ENCODE data around the gene HIGD2A.
"Not testable (repeated sequence)": the region's sequence is repeated elsewhere in the genome, so short reads cannot be mapped to it uniquely, and the experiment has no call there.

Gene HIGD2A

DNA sequence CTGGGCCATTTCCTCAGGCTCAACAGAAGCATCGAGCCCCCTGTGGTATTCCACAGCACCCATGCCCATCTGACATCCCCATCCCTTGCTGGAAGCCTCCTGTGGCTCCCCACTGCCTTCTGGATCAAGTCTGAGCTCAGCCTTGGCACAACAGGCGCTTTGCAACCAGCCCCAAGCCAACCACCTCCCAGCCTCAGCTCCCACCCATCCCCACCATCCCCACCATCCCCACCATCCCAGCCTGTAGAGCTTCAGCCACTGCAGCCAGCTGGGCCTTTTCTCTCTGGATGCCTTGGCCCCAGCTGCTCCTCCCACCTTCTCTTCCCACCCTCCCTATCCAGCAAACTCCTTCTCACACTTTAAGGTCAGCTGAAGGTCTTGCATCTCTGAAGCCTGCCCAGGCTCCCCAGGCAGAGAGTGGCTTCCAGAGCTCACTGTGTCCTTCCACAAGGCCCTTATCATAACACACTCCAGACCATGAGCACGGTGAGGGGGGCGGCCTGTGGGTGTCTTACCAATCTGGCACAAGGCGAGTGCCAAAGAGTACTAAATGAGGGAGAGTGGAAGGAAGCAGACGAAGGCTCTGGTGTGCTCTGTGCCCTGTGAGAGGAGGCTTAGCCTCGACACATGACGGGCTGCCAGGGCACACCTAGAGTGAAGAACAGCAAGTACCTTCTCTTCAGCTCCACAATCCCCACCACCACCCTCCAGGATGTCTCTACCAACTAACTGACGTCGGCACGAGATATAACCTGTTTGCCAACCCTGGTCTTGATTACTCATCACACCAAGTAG is 6.5 kb downstream of the HIGD2A start:
- peak; percentile 21 for DNase-seq (ENCODE audit: low read depth)

DNA sequence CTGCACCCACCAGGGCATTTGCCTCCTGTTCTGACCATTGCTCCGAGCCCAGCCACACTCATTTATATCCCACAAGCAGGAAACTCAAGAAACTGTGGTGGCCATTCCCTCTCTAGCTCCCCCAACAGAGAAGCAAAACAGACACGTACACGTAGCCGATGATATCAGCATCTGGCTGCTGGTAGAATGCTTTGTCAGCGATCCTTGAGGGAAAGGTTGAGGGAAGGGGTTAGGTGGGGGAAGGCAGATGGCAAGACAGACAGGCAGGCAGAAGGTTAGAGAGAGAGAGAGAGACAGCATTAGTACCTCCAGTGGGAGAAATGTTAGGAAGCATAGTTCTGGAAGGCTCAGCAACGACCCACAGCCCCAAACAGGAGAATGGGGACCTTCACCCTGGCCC is 7.8 kb downstream of the HIGD2A start:
- DNase-seq (ENCODE audit: low read depth) = peak; percentile 69

DNA sequence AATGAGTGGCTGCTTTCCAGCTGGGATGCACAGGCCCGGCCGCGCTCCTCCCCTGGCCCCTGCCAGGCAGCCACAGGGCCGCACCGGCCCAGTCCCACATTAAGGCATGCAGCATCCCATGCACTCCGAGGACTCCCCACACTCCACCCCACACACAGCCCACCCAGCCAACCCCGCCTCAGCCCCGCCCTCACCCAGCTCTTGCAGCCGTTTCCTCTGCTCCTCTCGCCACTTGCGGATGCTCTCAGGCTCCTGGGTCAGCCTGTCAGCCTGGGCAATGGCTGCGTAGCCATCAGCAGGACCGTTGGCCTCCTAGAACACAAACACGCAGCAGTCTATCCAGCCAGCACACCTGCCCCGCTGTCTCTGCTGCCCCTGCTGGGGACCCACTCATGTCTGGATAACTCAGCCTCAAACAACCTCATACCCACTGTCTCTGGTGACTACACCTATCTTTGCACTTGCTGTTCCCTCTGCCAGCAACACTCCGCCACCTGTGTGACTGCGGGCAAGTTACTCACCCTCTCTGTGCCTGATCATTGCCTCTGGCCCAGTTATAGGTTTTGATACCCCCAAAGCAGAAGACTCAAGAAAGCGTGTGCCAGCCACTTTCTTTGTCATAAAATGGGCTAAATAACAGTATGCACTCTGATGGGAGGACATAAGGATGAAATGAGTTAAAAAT is 9.3 kb downstream of the HIGD2A start:
- no peak for DNase-seq (ENCODE audit: low read depth)

- DNase-seq (ENCODE audit: low read depth) = no peak
Observed at GRCh38 chr5:176400382-176401156, 12.0 kb downstream of the HIGD2A start.

DNA sequence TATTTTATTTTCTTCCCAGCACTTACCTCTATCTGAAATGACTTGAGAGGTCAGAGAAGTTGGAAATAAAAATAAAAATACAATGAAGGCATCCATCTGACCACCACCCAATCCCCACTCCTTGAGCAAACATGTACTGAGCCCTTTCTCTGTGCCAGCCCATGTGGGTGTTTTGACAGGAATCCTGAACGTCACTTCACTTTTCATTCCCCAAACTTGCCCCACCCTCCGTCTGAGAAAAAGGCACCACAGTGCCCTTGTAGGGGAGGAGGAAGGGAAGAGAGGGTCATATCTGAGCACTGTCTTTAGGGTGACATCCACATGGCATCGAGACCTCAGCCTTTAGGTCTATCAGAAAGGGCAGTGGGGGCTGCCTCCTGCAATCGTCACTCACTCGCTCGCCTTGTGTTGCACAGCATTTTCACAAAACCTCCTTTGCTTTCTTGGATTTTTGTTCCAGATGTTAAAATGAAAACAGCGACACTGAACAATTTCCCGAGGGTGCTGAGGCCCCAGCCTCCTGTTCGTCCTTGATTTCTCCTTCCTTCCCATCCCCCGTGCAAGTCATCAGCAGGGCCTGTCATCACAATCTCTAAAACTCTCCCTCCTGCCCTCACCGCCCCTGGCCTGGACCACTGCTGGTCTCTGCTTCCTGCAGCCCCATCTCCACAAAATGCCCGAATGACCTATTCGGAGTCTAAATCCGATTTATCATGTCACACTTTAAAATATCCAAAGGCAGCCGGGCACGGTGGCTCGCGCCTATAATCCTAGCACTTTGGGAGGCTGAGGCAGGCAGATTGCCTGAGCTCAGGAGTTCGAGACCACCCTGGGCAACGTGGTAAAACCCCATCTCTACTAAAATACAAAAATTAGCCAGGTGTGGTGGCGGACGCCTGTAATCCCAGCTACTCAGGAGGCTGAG is 13.0 kb downstream of the HIGD2A start:
- DNase-seq (ENCODE audit: low read depth) = no peak

GRCh38 chr5:176405656-176406435 is 17.3 kb downstream of the HIGD2A start:
- no peak for DNase-seq (ENCODE audit: low read depth)

DNA sequence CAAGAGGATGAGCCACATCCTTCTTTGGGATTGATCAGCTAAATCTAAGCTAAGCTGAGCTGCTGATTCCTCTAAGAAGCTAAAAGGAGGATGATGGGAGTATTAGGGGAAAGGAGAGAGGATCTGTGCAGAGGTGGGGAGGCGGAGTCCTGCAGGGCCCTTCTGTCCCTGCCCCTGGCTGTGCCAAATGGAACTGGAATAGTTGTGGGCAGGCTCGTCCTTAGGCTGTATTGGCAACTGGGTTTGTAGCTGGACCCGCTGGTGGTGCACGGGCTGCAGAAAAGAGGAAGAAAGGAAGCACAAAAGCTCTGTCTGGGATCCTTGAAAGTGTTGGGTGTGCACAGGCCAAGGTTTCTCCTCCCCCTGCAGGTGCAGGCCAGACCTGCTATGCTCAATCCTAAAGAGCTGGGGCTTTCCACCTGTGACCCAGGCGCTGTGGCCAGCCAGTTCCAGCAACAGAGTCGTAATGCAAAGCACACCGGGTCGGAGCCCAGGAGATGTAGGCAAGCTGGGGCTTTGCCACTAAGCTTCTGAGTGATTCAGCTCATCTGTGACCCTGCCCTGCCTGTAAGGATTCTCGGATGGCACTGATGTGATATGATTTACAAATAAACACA is 18.0 kb downstream of the HIGD2A start:
- no peak for DNase-seq (ENCODE audit: low read depth)

- peak; percentile 61 for DNase-seq (ENCODE audit: low read depth)
Observed at GRCh38 chr5:176407456-176408251, 19.1 kb downstream of the HIGD2A start.

GRCh38 chr5:176408252-176408573 is 19.7 kb downstream of the HIGD2A start:
- not testable (repeated sequence) for DNase-seq (ENCODE audit: low read depth)

DNA sequence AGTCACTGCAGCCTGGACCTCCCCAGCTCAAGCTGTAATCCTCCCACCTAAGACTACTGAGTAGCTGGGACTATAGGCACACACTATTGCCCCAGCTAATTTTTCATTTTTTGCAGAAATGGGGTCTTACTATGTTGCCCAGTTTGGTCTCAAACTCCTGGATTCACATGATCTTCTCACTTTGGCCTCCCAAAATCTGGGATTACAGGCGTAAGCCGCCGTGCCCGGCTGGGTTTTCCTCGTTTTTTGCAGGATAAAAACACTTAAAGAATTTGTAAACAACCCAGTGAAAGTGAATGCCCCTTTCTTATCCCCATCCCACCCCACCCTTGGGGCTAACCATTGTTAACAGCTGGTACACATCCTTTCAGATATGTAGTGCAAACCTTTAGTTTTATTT is 20.0 kb downstream of the HIGD2A start:
- no peak for DNase-seq (ENCODE audit: low read depth)

DNA sequence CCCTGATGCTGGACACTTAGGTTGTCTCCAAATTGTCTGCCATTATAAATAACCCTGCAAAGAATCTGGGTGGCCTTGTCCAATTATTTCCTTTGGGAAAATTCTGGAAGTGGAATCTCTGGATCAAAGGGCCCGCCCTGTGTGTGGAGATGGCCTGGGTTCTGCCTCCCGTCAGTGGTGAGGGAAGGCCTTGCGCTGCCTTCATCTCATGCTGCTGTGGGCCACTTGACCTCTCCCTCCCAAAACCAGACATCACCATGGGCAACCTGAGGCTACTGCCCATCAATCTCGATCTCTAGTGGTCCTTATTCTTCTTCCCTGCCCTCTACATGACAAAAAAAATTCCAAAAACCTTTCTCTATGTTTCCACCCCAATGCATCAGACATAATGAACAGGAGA is 21.2 kb downstream of the HIGD2A start:
- DNase-seq (ENCODE audit: low read depth) = no peak

DNA sequence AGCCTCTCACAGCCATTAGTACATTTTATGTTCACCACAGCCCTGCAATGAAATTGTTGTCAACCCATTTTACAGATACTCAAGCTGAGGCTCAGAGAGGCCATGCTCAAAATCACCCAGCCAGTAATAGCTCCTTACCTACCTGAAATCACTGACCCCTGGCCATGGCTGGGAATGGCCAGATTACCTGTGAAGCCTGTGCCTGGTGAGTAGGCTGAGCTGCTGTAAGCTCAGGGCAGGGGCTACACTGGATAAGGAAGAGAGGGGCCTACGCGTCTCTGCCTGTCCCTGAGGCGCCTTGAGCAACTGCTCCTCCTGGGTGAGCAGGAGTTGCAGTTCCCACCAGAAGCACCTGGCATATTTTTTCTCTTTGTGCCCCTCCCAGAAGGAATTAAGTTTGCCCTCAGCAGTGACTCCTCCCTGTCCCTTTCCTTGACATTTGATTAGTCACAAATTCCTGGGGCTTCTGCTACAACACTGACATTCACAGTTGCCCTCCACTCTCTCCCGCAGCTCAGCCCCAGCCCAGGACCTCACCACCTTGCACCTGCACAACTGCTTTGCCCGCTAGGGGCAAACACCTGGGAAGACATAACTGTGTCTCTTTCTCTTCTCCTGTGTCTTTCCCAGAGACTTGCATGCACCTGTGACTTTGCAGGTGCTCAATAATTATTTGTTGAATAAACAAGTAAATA is 22.1 kb downstream of the HIGD2A start:
- no peak for DNase-seq (ENCODE audit: low read depth)

- DNase-seq (ENCODE audit: low read depth) = no peak
Observed at GRCh38 chr5:176412517-176413254, 24.1 kb downstream of the HIGD2A start.

DNA sequence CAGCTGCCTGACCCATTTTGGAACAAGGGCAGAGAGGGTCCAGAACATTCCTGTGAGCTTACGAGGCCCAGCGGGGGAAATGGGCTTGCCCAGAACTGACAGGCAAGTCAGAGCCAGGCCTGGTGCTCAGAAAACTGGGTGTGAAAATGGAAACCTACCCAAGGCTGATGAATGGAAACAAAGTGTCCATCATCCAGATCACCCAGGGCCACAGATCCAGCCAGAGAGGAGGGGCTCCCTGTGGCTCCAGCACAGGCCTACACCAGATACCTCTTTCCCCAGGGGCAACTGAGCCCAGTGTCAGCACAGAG is 24.7 kb downstream of the HIGD2A start:
- peak; percentile 33 for DNase-seq (ENCODE audit: low read depth)

GRCh38 chr5:176413709-176414191 is 25.2 kb downstream of the HIGD2A start:
- DNase-seq (ENCODE audit: low read depth) = no peak

DNA sequence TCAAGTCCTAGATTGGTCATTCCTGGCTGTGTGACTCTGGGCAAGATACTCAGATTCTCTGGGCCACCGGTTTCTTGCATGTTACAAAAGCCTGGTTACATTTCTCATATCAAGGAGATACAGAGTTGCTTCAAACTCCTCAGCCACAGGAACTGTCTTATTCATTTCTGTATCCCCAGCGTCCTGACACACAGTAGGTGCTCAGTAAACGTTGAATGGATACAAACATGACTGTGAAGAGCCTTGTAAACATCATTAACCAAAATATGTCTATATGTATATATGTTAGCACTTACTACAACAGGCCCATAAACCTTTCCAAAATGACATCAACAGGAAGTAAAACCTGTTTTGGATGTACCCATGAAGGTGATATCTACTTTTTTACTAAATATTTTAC is 26.2 kb downstream of the HIGD2A start:
- DNase-seq (ENCODE audit: low read depth) = no peak

DNA sequence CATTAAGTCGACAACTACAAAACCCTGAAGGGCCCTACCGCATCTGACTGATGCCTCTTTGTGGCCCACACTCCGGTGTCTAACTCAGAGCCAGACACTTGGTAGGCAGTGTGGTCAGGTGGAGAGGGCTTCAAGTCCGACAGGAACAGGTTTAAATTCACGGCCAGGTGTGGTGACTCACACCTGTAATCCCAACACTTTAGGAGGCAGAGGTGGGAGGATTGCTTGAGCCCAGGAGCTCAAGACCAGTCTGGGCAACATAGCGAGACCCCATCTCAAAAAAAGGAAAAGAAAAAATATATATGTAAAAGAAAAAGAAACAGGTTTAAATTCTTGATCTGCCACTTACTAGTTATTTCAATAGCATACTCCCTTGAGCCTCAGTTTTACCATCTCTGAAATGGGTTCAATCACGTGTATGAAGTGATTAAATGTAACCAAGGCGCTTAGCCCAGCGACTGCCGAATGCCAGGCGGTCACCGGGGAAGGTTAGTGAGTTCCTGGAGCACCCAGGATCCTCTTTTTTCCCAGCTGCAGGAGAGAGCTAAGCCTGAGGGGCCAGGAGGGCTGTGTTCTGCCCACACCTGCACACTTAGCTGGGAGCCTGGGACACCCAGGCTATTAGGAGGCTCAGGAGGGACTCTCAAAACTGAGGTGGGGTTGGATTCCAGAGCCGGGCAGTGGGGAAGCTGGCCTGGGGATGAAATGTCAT is 26.8 kb downstream of the HIGD2A start:
- DNase-seq (ENCODE audit: low read depth) = no peak

Data from amniotic epithelial cell (primary cell).